Measurements from ENCODE around the gene CNTRL.

The CNTRL gene

DNA sequence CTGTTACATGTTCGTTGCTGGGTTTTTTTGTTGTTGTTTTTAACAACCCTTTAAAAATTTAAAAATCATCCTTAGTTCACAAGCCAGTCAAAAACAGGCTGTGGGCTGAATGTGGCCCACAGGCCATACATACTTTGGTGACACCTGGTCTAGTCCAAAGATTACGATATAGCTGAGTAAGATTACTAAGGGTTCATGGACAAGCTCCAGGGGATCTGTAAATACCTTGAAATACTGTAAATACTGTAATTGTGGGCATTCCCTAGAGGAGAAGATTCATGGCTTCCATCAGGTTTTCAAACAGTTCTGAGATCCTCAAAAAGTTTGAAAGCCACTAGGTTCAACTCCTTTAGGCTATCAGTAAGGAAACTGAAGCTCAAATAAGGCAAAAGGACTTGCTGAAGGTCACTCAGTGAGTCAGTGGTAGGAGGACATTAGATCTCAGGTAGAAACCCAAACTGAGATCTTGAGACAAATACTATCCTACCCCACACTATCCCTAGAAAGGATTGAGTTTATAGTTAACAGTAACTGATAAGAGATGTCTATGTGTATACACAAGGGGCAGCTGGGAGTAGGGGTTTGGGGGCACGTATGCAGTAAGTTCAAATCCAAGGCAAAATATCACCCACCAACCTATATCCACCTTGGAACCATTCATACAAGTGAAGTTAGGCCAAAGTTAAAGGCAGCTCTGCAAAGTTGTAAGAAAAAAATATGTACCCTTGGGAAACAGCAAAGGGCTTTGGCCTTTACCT is 109.1 kb downstream of the CNTRL start:
- H3K9ac ChIP-seq (ENCODE audit: low read depth, low read length): no peak overlapping the region
- no peak overlapping the region for H3K4me2 ChIP-seq (ENCODE audit: low read length)
- H3K4me1 ChIP-seq (ENCODE audit: control insufficient read depth, insufficient read depth, low read length): peaks cover 18% of the 10 kb centered on the region
- no peak overlapping the region for H3K4me3 ChIP-seq (ENCODE audit: low read length)
- H3K9me3 ChIP-seq (replicated peaks; ENCODE audit: low read length): no peaks in the 10 kb centered on the region
- no peaks in the 10 kb centered on the region for H3K27me3 ChIP-seq (ENCODE audit: control insufficient read depth, insufficient read depth, low read length)
- peaks cover 62% of the 10 kb centered on the region for H3K36me3 ChIP-seq (ENCODE audit: insufficient read depth, low read length)

DNA sequence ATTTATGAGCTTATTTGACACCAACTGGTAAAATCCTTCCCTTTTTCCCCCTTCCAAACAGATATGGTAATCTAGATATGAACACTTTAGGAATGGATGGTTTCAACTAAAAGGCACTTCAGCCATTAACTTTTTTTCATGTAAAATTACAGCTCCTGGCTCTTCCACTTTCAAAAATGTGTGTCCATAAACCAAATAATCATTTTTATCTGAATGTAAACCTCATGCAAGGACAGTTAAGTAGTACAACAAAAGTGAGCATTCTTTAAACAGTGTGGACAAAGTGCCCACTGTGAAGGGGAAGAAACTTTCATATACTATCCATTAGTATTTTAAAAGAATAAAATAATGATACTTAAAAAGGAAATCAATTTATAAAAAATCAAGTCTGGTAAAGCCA is 109.7 kb downstream of the CNTRL start:
- H3K4me3 ChIP-seq (ENCODE audit: low read length): no peak overlapping the region
- no peak overlapping the region for H3K4me2 ChIP-seq (ENCODE audit: low read length)
- peaks cover 18% of the 10 kb centered on the region for H3K4me1 ChIP-seq (ENCODE audit: control insufficient read depth, insufficient read depth, low read length)
- H3K9me3 ChIP-seq (replicated peaks; ENCODE audit: low read length): no peaks in the 10 kb centered on the region
- peaks cover 60% of the 10 kb centered on the region for H3K36me3 ChIP-seq (ENCODE audit: insufficient read depth, low read length)
- H3K9ac ChIP-seq (ENCODE audit: low read depth, low read length): no peak overlapping the region
- no peaks in the 10 kb centered on the region for H3K27me3 ChIP-seq (ENCODE audit: control insufficient read depth, insufficient read depth, low read length)

DNA sequence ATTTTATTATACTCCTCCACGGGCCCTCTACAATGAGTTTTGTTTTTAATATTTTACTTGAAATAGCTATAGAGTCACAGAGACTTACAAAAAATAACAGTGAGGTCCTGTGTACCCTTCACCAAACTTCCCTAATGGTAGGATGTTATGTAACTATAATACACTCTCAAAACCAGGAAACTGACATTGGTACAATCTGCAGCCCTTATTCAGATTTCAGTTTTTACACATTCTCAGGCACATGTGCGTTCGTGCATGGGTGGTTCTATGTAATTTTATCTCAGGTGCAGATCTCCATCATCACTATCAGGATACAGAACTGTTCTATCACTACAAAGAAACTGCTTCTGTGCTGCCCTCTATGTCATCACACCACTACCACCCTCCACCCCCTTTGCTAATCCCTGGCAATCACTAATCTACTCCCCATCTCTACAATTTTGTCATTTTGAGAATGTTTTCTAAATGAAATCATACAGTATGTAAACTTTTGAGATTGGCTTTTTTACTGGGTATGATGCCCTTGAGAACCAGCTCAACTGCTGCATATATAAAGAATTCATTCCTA is 110.5 kb downstream of the CNTRL start:
- H3K4me2 ChIP-seq (ENCODE audit: low read length): no peak overlapping the region
- H3K36me3 ChIP-seq (ENCODE audit: insufficient read depth, low read length): peaks cover 52% of the 10 kb centered on the region
- H3K9me3 ChIP-seq (replicated peaks; ENCODE audit: low read length): no peaks in the 10 kb centered on the region
- H3K27me3 ChIP-seq (ENCODE audit: control insufficient read depth, insufficient read depth, low read length): no peaks in the 10 kb centered on the region
- H3K4me1 ChIP-seq (ENCODE audit: control insufficient read depth, insufficient read depth, low read length): peaks cover 18% of the 10 kb centered on the region
- no peak overlapping the region for H3K4me3 ChIP-seq (ENCODE audit: low read length)
- H3K9ac ChIP-seq (ENCODE audit: low read depth, low read length): no peak overlapping the region

DNA sequence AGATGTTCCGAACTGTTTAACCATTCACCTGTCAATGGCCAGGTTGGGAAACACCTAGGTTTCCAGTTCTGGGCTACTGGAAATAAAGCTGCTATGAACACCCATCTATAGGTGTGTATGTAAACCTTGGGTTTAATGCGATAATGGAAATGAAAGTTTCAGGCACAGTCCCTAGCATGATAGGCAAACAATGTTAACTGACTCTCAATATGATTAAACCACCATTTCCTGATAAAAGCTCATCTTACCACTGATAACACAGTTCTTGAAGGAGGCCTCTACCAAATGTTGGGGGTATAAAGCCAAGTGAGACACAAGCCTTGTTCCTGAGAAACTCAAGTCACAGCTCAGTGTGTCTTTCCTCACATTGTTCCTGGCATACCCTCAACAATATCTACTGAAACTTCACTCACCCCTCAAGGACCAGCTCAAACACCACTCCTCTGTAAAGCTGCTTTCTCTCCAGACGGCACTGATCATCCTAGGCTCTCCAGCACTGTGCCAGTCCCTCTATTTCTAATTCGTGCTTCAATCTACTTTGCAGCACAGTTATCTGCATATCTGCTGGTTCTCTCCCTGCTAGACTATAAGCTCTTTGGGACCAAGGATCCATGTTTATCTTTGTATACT is 111.1 kb downstream of the CNTRL start:
- peaks cover 47% of the 10 kb centered on the region for H3K36me3 ChIP-seq (ENCODE audit: insufficient read depth, low read length)
- H3K9me3 ChIP-seq (replicated peaks; ENCODE audit: low read length): no peaks in the 10 kb centered on the region
- H3K27me3 ChIP-seq (ENCODE audit: control insufficient read depth, insufficient read depth, low read length): no peaks in the 10 kb centered on the region
- H3K4me3 ChIP-seq (ENCODE audit: low read length): no peak overlapping the region
- H3K4me1 ChIP-seq (ENCODE audit: control insufficient read depth, insufficient read depth, low read length): peaks cover 23% of the 10 kb centered on the region
- H3K4me2 ChIP-seq (ENCODE audit: low read length): no peak overlapping the region
- no peak overlapping the region for H3K9ac ChIP-seq (ENCODE audit: low read depth, low read length)

DNA sequence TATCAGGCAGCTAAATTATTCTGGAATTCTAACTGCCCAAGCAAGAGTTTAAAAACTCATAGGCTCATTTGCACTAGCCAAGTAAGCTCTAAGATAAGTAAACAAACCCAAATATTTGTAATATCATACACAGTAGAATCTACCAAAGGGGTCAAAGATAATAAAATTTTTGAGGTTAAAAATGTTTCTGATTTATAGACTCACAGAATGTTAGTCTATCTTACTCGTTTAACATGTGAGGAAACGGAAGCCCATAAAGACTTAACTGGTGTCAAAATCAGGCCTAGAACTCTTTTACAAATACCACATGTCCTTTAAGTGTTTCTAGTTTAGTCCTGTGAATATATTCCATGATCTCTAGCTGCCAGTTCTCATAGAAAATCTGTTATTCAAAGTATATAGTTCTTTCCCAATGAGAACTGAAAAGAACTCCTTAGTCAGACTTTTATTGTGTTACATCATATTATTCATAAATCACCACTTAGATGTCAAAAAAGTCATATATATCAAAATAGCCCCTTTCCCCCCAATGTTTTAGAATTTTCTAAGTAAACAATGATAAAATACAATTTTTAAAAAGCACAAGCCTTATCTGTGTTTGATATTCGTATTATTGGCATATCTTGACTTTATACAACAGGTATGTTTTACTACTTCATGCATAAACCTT is 113.0 kb downstream of the CNTRL start:
- Histone ChIP-seq H3K9ac (ENCODE audit: low read depth, low read length) (no peak overlapping the region), H3K4me1 (ENCODE audit: control insufficient read depth, insufficient read depth, low read length) (peaks cover 33% of the 10 kb centered on the region), H3K36me3 (ENCODE audit: insufficient read depth, low read length) (peaks cover 32% of the 10 kb centered on the region), H3K4me2 (ENCODE audit: low read length) (no peak overlapping the region), H3K4me3 (ENCODE audit: low read length) (no peak overlapping the region), H3K27me3 (ENCODE audit: control insufficient read depth, insufficient read depth, low read length) (no peaks in the 10 kb centered on the region), H3K9me3 (replicated peaks; ENCODE audit: low read length) (no peaks in the 10 kb centered on the region)

DNA sequence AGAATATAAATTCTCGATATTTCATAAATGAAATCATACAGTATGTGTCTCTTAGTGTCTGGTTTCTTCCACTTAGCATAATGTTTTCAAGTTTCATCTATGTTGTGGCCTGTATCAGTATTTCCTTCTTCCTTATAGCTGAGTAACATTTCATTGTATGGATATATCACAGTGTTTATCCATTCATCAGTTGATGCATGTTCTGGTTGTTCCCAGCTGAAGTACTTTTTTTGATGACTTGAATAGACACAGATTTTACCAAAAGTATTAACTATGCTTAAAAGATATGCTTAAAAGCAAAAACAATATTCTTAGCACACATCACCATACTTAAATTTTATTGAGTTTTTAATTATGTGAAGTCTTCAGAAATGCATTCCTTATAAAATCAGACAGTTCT is 114.3 kb downstream of the CNTRL start:
- H3K9ac ChIP-seq (ENCODE audit: low read depth, low read length): no peak overlapping the region
- peaks cover 35% of the 10 kb centered on the region for H3K4me1 ChIP-seq (ENCODE audit: control insufficient read depth, insufficient read depth, low read length)
- H3K4me2 ChIP-seq (ENCODE audit: low read length): no peak overlapping the region
- no peak overlapping the region for H3K4me3 ChIP-seq (ENCODE audit: low read length)
- H3K27me3 ChIP-seq (ENCODE audit: control insufficient read depth, insufficient read depth, low read length): no peaks in the 10 kb centered on the region
- peaks cover 22% of the 10 kb centered on the region for H3K36me3 ChIP-seq (ENCODE audit: insufficient read depth, low read length)
- no peaks in the 10 kb centered on the region for H3K9me3 ChIP-seq (replicated peaks; ENCODE audit: low read length)

DNA sequence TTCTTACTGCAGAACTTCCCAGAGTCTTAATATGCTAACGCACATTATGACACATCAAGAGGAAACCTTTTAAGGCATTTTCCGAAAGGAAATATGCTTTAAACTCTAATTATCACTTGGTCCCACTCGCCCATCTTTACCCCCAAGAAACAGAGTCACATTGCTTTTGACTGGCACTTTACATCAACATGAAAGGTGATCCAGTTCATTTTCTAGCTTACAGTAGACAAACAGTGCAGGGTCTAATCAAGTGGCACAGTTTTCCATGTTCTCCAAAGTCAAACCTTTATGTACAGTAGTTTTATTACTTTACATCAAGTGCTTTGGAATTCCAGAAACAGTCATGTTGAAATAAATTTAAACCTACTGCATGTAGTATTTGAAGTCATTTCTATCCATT is 114.9 kb downstream of the CNTRL start:
- Histone ChIP-seq H3K9ac (ENCODE audit: low read depth, low read length) (no peak overlapping the region), H3K36me3 (ENCODE audit: insufficient read depth, low read length) (peaks cover 16% of the 10 kb centered on the region), H3K4me3 (ENCODE audit: low read length) (no peak overlapping the region), H3K4me1 (ENCODE audit: control insufficient read depth, insufficient read depth, low read length) (peaks cover 35% of the 10 kb centered on the region), H3K27me3 (ENCODE audit: control insufficient read depth, insufficient read depth, low read length) (no peaks in the 10 kb centered on the region), H3K9me3 (replicated peaks; ENCODE audit: low read length) (no peaks in the 10 kb centered on the region), H3K4me2 (ENCODE audit: low read length) (no peak overlapping the region)

DNA sequence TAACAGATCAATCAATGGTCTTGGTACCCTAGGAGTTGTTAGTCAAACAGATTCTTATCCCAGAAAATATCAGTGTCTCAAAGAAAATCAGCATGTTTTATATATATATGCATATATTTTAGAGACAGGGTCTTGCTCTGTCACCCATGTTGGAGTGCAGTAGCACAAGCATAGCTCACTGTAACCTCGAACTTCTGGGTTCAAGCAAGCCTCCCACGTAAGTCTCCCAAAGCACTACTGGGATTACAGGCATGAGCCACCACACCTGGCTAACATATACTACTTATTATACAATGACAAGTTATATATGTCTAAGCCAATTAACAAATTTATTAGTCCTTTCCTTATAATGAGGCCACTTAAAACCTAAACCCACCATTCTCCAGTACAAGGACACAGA is 116.5 kb downstream of the CNTRL start:
- H3K4me3 ChIP-seq (ENCODE audit: low read length): no peak overlapping the region
- no peak overlapping the region for H3K9ac ChIP-seq (ENCODE audit: low read depth, low read length)
- H3K4me1 ChIP-seq (ENCODE audit: control insufficient read depth, insufficient read depth, low read length): peaks cover 49% of the 10 kb centered on the region
- no peaks in the 10 kb centered on the region for H3K9me3 ChIP-seq (replicated peaks; ENCODE audit: low read length)
- no peaks in the 10 kb centered on the region for H3K27me3 ChIP-seq (ENCODE audit: control insufficient read depth, insufficient read depth, low read length)
- no peak overlapping the region for H3K4me2 ChIP-seq (ENCODE audit: low read length)
- H3K36me3 ChIP-seq (ENCODE audit: insufficient read depth, low read length): peaks cover 11% of the 10 kb centered on the region

DNA sequence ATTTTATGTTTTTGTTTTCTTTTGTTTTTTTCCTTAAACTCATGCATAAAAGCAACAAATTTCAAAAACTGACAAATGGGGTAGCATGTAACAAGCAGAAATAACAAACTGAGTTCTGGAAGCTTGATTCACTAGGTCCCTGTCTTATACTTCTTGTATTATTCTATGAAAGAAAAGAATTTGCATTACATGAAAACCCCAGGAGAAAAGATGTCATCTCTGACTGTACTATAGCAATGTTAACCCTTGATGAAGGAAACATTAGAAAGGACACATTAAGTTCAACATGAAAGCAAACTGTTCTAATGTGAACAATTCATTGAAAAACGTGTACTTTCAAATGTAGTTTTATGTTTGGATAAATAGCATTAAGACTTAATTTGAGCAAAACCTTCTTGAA is 117.8 kb downstream of the CNTRL start:
- Histone ChIP-seq H3K4me2 (ENCODE audit: low read length) (peak overlapping the region; percentile 23), H3K9me3 (replicated peaks; ENCODE audit: low read length) (no peaks in the 10 kb centered on the region), H3K9ac (ENCODE audit: low read depth, low read length) (no peak overlapping the region), H3K4me1 (ENCODE audit: control insufficient read depth, insufficient read depth, low read length) (peaks cover 54% of the 10 kb centered on the region), H3K4me3 (ENCODE audit: low read length) (no peak overlapping the region), H3K36me3 (ENCODE audit: insufficient read depth, low read length) (peaks cover 7% of the 10 kb centered on the region), H3K27me3 (ENCODE audit: control insufficient read depth, insufficient read depth, low read length) (no peaks in the 10 kb centered on the region)

DNA sequence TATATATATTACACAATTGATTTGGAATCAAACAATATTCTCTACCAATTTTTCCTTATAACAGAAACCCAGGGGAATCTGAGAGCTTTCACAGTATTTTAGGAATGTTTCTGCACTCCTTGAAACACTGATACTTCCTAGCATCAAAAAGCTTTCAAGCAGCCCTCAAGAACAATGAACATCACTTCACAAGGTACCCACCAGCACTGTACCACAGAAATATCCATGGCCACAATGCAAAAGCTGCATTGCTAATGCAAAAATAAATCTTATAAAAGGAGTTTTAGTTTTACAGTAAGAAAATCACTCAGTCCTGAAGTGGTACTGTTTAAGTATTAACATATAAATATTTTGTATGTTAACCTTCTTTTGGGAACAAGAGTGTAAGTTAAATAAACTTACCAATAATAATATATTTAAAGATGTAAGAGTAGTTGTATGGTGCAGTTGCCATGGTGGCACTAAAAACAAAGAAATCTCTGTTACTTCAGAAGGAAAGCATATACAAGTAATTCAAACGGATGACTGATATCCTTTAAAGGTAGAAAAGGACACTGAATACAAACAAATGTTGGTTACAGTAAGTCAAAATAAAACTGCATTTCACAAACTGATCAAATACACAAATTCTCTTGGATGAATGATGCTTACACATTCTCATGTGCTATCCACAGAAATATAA is 118.3 kb downstream of the CNTRL start:
- H3K4me1 ChIP-seq (ENCODE audit: control insufficient read depth, insufficient read depth, low read length): peaks cover 52% of the 10 kb centered on the region
- H3K4me2 ChIP-seq (ENCODE audit: low read length): no peak overlapping the region
- H3K36me3 ChIP-seq (ENCODE audit: insufficient read depth, low read length): peaks cover 7% of the 10 kb centered on the region
- H3K27me3 ChIP-seq (ENCODE audit: control insufficient read depth, insufficient read depth, low read length): no peaks in the 10 kb centered on the region
- no peak overlapping the region for H3K9ac ChIP-seq (ENCODE audit: low read depth, low read length)
- H3K9me3 ChIP-seq (replicated peaks; ENCODE audit: low read length): no peaks in the 10 kb centered on the region
- H3K4me3 ChIP-seq (ENCODE audit: low read length): no peak overlapping the region

DNA sequence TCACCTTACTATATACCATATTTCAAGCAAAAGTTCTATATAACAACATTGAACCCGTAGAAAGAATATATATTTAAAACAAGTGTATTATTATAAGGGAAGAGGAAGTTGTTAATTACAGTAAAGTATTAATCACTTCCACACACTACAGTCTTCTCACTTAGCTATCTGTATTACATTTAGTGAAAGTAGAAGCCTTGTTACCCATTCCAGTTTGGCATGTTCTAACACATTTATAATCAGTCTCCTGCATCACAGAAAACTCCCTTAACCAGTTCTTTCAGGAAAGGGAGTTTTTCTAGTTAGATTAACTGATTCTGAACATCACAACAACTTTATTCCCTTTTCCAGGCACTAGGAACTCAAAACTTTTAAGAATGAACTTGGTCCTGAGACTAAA is 120.0 kb downstream of the CNTRL start:
- Histone ChIP-seq H3K36me3 (ENCODE audit: insufficient read depth, low read length) (no peaks in the 10 kb centered on the region), H3K4me1 (ENCODE audit: control insufficient read depth, insufficient read depth, low read length) (peaks cover 68% of the 10 kb centered on the region), H3K4me3 (ENCODE audit: low read length) (no peak overlapping the region), H3K9ac (ENCODE audit: low read depth, low read length) (no peak overlapping the region), H3K9me3 (replicated peaks; ENCODE audit: low read length) (no peaks in the 10 kb centered on the region), H3K27me3 (ENCODE audit: control insufficient read depth, insufficient read depth, low read length) (no peaks in the 10 kb centered on the region), H3K4me2 (ENCODE audit: low read length) (no peak overlapping the region)
